ENCODE data around the gene ERN2.

ERN2 gene

GRCh38 chr16:23670137-23670776, 42.8 kb downstream of the ERN2 start:
- Histone ChIP-seq H3K27me3 (replicated peaks; ENCODE audit: control insufficient read depth, insufficient read depth, low read length) (no peaks in the 10 kb centered on the region), H3K4me3 (replicated peaks; ENCODE audit: low read depth, low read length) (peak overlapping the region; percentile 7; the same call in 1 of the 2 replicates), H3K36me3 (ENCODE audit: control insufficient read depth, insufficient read depth, low read length) (peaks cover 24% of the 10 kb centered on the region)
- no peak for TF ChIP-seq CTCF (IDR thresholded peaks at IDR 0.05; ENCODE audit: insufficient read depth, low read length, poor library complexity, severe bottlenecking)
- DNase-seq (ENCODE audit: extremely low read depth, insufficient read length) = peak; percentile 81

- Histone ChIP-seq H3K4me3 (replicated peaks; ENCODE audit: low read depth, low read length) (no peak overlapping the region), H3K36me3 (ENCODE audit: control insufficient read depth, insufficient read depth, low read length) (peaks cover 25% of the 10 kb centered on the region), H3K27me3 (replicated peaks; ENCODE audit: control insufficient read depth, insufficient read depth, low read length) (no peaks in the 10 kb centered on the region)
- no peak for DNase-seq (ENCODE audit: extremely low read depth, insufficient read length)
- no peak for TF ChIP-seq CTCF (IDR thresholded peaks at IDR 0.05; ENCODE audit: insufficient read depth, low read length, poor library complexity, severe bottlenecking)
Measured at GRCh38 chr16:23668873-23669272, 44.1 kb downstream of the ERN2 start.

- no peaks in the 10 kb centered on the region for H3K27me3 ChIP-seq (replicated peaks; ENCODE audit: control insufficient read depth, insufficient read depth, low read length)
- peaks cover 25% of the 10 kb centered on the region for H3K36me3 ChIP-seq (ENCODE audit: control insufficient read depth, insufficient read depth, low read length)
- no peak overlapping the region for H3K4me3 ChIP-seq (replicated peaks; ENCODE audit: low read depth, low read length)
- TF ChIP-seq CTCF (IDR thresholded peaks at IDR 0.05; ENCODE audit: insufficient read depth, low read length, poor library complexity, severe bottlenecking) = no peak
- no peak for DNase-seq (ENCODE audit: extremely low read depth, insufficient read length)
Measured at GRCh38 chr16:23668225-23668624, 44.8 kb downstream of the ERN2 start.

GRCh38 chr16:23667355-23667659, 45.7 kb downstream of the ERN2 start:
- no peak for TF ChIP-seq CTCF (IDR thresholded peaks at IDR 0.05; ENCODE audit: insufficient read depth, low read length, poor library complexity, severe bottlenecking)
- Histone ChIP-seq H3K27me3 (replicated peaks; ENCODE audit: control insufficient read depth, insufficient read depth, low read length) (no peaks in the 10 kb centered on the region), H3K4me3 (replicated peaks; ENCODE audit: low read depth, low read length) (no peak overlapping the region), H3K36me3 (ENCODE audit: control insufficient read depth, insufficient read depth, low read length) (peaks cover 26% of the 10 kb centered on the region)
- no peak for DNase-seq (ENCODE audit: extremely low read depth, insufficient read length)

- no peak for TF ChIP-seq CTCF (IDR thresholded peaks at IDR 0.05; ENCODE audit: insufficient read depth, low read length, poor library complexity, severe bottlenecking)
- no peaks in the 10 kb centered on the region for H3K27me3 ChIP-seq (replicated peaks; ENCODE audit: control insufficient read depth, insufficient read depth, low read length)
- H3K36me3 ChIP-seq (ENCODE audit: control insufficient read depth, insufficient read depth, low read length) = peaks cover 29% of the 10 kb centered on the region
- no peak overlapping the region for H3K4me3 ChIP-seq (replicated peaks; ENCODE audit: low read depth, low read length)
- DNase-seq (ENCODE audit: extremely low read depth, insufficient read length) = no peak
Measured at GRCh38 chr16:23666571-23667354, 46.3 kb downstream of the ERN2 start.
